T-helper 2 cell treated with Interferon-gamma antibody and Interleukin-4, amounts not matched to agents 5 μg/mL and 100 μg/mL, for 36 hours (primary cell): Measurements from ENCODE around the gene KCNJ11.

Experiments
- DNase-seq: peaks from one replicate; pipeline ENCODE4 v3.0.0; 2021; ENCODE audit warnings: low spot score
- H3K27ac Mint-ChIP-seq: one replicate; pipeline ENCODE4 v1.8.0; 2021; ENCODE audit warnings: mild to moderate bottlenecking, mixed read lengths
- H3K27me3 Mint-ChIP-seq: one replicate; pipeline ENCODE4 v1.8.0; 2021; ENCODE audit warnings: low read depth, mixed read lengths
- H3K36me3 Mint-ChIP-seq: one replicate; pipeline ENCODE4 v1.8.0; 2021; ENCODE audit warnings: low read depth, mixed read lengths
- H3K4me1 Mint-ChIP-seq: one replicate; pipeline ENCODE4 v1.8.0; 2021; ENCODE audit warnings: low read depth, mixed read lengths
- H3K4me3 Mint-ChIP-seq: one replicate; pipeline ENCODE4 v1.8.0; 2022; ENCODE audit warnings: mild to moderate bottlenecking, moderate library complexity, mixed read lengths
- H3K9me3 Mint-ChIP-seq: one replicate; pipeline ENCODE4 v1.8.0; 2021; ENCODE audit warnings: mixed read lengths

Gene KCNJ11

GRCh38 chr11:17391493-17392355 is 3.3 kb upstream of the KCNJ11 start:
- Mint-ChIP-seq H3K4me3 (no peak overlapping the region), H3K4me1 (peaks cover 1% of the 10 kb centered on the region), H3K36me3 (no peaks in the 10 kb centered on the region), H3K27ac (no peak overlapping the region), H3K27me3 (peaks cover 22% of the 10 kb centered on the region), H3K9me3 (no peaks in the 10 kb centered on the region)
- DNase-seq = no peak

DNA sequence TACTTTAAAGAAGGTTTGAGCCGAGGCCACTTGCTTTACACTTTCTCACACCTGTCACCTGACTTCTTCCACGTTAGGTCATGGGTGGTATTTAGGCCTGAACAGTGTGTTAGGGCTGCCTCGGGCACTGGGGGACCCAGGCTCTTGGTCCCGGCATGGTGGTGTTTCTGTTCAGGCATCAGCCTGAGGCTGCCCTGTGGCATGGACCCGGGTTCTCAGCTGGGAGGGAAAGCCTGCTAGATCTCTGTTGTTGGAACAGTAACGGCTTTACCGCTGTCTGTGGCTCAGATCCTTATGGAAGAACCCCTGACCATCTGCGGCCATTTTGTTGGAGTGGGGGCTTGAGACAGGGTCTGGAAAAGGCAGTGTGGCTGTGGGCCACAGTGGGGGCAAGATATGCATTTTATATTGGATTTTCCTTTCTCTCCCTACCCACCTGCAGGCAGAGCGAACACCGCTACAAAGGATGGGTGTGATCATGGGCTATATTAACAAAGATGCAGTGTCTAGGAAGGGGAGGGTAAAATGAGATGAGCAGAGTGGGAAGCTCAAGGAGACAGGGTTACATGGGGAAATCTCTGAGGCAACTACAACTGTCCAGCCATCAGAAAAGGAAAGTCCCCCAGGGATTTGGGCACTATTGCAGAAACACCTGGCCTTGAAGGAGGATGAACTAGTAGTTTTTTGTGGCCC is 1.6 kb upstream of the KCNJ11 start:
- Mint-ChIP-seq H3K4me3 (peak overlapping the region; percentile 70), H3K4me1 (peaks cover 1% of the 10 kb centered on the region), H3K9me3 (no peaks in the 10 kb centered on the region), H3K36me3 (no peaks in the 10 kb centered on the region), H3K27ac (no peak overlapping the region), H3K27me3 (peaks cover 22% of the 10 kb centered on the region)
- no peak for DNase-seq

GRCh38 chr11:17389211-17389956 is 925 bp upstream of the KCNJ11 start:
- DNase-seq = peak; percentile 72
- H3K4me3 Mint-ChIP-seq = peak overlapping the region; percentile 70
- H3K36me3 Mint-ChIP-seq = no peaks in the 10 kb centered on the region
- peak overlapping the region; percentile 31 for H3K27ac Mint-ChIP-seq
- peaks cover 22% of the 10 kb centered on the region for H3K27me3 Mint-ChIP-seq
- no peaks in the 10 kb centered on the region for H3K9me3 Mint-ChIP-seq
- peaks cover 1% of the 10 kb centered on the region for H3K4me1 Mint-ChIP-seq

DNA sequence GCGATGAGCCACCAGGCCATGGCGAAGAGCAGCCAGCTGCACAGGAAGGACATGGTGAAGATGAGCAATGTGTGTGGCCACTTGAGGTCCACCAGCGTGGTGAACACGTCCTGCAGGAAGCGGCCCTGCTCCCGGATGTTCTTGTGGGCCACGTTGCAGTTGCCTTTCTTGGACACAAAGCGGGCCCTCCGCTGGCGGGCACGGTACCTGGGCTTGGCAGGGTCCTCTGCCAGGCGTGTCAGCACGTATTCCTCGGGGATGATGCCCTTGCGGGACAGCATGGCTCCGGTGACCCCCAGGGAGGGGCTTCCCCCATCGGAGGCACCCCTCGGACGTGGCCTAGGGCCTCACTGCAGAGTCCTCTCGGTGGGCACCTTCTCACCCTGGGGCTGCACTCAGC is 648 bp downstream of the KCNJ11 start:
- Mint-ChIP-seq H3K9me3 (no peaks in the 10 kb centered on the region), H3K36me3 (no peaks in the 10 kb centered on the region), H3K4me3 (peak overlapping the region; percentile 67), H3K4me1 (peaks cover 1% of the 10 kb centered on the region), H3K27ac (no peak overlapping the region), H3K27me3 (peaks cover 22% of the 10 kb centered on the region)
- no peak for DNase-seq

DNA sequence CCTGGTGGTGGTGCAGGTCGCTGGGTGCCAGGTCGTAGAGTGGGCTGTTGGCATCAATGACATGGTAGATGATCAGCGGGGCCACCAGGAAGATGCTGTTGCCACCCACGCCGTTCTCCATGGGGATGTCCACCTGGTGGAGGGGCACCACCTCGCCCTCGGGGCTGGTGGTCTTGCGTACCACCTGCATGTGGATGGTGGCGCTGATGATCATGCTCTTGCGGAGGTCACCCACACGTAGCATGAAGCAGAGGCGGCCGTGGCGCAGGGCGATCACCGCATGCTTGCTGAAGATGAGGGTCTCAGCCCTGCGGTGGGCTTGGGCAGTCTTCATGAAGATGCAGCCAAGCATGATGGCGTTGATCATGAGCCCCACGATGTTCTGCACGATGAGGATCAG is 1.2 kb downstream of the KCNJ11 start:
- H3K9me3 Mint-ChIP-seq = no peaks in the 10 kb centered on the region
- H3K27me3 Mint-ChIP-seq = peaks cover 22% of the 10 kb centered on the region
- H3K4me3 Mint-ChIP-seq = peak overlapping the region; percentile 60
- DNase-seq = no peak
- H3K36me3 Mint-ChIP-seq = no peaks in the 10 kb centered on the region
- H3K27ac Mint-ChIP-seq = no peak overlapping the region
- peaks cover 1% of the 10 kb centered on the region for H3K4me1 Mint-ChIP-seq

DNA sequence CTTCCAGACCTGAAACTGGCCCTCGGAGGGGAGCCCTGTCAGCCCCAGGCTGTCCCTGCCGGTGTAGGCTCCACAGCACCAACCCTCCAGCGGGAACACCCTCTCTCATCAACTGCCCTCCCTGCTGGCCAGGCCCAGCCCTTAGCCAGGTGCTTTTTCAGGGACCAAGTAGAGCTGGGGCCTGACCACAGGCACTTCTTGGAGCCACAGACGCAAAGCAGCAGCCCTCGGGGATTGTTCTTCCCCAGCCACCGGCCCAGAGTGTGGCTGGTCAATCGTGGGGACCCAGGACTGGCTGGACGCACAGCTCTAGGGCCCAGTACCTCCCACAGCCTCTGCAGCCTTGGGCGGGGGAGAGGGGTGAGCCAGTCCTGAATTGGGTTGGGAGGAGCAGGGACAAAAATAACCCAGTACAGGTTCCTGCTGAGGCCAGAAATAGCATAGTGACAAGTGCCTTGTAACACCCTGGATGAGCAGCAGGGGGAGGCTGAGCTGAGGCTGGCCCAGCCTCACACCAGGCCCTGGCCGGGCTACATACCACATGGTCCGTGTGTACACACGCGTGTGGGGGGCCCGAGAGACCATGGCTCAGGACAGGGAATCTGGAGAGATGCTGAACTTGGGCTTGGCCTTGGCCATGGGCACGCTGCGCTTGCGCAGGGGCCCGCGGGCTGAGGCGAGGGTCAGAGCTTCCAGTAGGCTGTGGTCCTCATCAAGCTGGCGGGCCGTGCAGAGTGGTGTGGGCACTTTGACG is 2.0 kb downstream of the KCNJ11 start:
- peak; percentile 32 for DNase-seq
- peaks cover 1% of the 10 kb centered on the region for H3K4me1 Mint-ChIP-seq
- H3K36me3 Mint-ChIP-seq = no peaks in the 10 kb centered on the region
- no peak overlapping the region for H3K4me3 Mint-ChIP-seq
- H3K9me3 Mint-ChIP-seq = no peaks in the 10 kb centered on the region
- no peak overlapping the region for H3K27ac Mint-ChIP-seq
- H3K27me3 Mint-ChIP-seq = peaks cover 22% of the 10 kb centered on the region

GRCh38 chr11:17385926-17386325 is 2.5 kb downstream of the KCNJ11 start:
- H3K4me3 Mint-ChIP-seq = no peak overlapping the region
- no peak for DNase-seq
- no peaks in the 10 kb centered on the region for H3K9me3 Mint-ChIP-seq
- no peak overlapping the region for H3K27ac Mint-ChIP-seq
- no peaks in the 10 kb centered on the region for H3K36me3 Mint-ChIP-seq
- H3K4me1 Mint-ChIP-seq = peaks cover 1% of the 10 kb centered on the region
- H3K27me3 Mint-ChIP-seq = peaks cover 16% of the 10 kb centered on the region

DNA sequence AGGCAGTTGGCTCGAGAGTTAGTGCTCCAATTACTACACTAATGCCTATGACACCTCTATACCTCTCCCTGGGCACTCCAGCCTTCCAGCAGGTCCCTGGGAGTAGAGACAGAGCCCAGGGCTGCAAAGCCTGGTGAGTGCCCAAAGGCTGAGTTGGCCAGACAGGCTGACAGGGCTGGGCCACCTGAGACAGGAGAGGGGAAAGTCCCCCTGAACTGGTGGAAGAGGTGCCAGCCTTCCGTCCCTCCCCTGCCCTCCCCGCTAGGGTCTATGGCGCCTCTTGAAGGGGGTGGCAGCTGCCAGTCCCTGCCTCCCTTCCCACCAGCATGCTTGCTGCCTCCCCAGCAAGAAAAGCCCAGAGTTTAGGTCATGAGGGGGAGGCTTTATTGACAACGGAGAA is 3.0 kb downstream of the KCNJ11 start:
- peaks cover 1% of the 10 kb centered on the region for H3K4me1 Mint-ChIP-seq
- H3K27me3 Mint-ChIP-seq = peaks cover 15% of the 10 kb centered on the region
- no peaks in the 10 kb centered on the region for H3K9me3 Mint-ChIP-seq
- H3K4me3 Mint-ChIP-seq = no peak overlapping the region
- no peak for DNase-seq
- no peak overlapping the region for H3K27ac Mint-ChIP-seq
- H3K36me3 Mint-ChIP-seq = no peaks in the 10 kb centered on the region

GRCh38 chr11:17384002-17384511 is 4.4 kb downstream of the KCNJ11 start:
- Mint-ChIP-seq H3K9me3 (no peaks in the 10 kb centered on the region), H3K36me3 (no peaks in the 10 kb centered on the region), H3K4me3 (no peak overlapping the region), H3K4me1 (peaks cover 1% of the 10 kb centered on the region), H3K27me3 (peaks cover 9% of the 10 kb centered on the region), H3K27ac (no peak overlapping the region)
- DNase-seq = peak; percentile 63

GRCh38 chr11:17383461-17383860 is 5.0 kb downstream of the KCNJ11 start:
- Mint-ChIP-seq H3K4me1 (no peaks in the 10 kb centered on the region), H3K4me3 (no peak overlapping the region)

GRCh38 chr11:17382046-17382728 is 6.3 kb downstream of the KCNJ11 start:
- no peaks in the 10 kb centered on the region for H3K36me3 Mint-ChIP-seq
- DNase-seq = no peak
- H3K9me3 Mint-ChIP-seq = no peaks in the 10 kb centered on the region
- H3K4me1 Mint-ChIP-seq = no peaks in the 10 kb centered on the region
- H3K4me3 Mint-ChIP-seq = no peak overlapping the region
- no peak overlapping the region for H3K27ac Mint-ChIP-seq
- no peaks in the 10 kb centered on the region for H3K27me3 Mint-ChIP-seq

More at GRCh38 chr11:17383461-17383860, 5.0 kb downstream of the KCNJ11 start:
- Mint-ChIP-seq H3K9me3 (no peaks in the 10 kb centered on the region), H3K36me3 (no peaks in the 10 kb centered on the region), H3K27ac (no peak overlapping the region), H3K27me3 (peaks cover 6% of the 10 kb centered on the region)
- DNase-seq = no peak

GRCh38 chr11:17381156-17381555 is 7.3 kb downstream of the KCNJ11 start:
- no peaks in the 10 kb centered on the region for H3K27me3 Mint-ChIP-seq
- H3K9me3 Mint-ChIP-seq = no peaks in the 10 kb centered on the region
- H3K36me3 Mint-ChIP-seq = no peaks in the 10 kb centered on the region
- H3K27ac Mint-ChIP-seq = no peak overlapping the region
- H3K4me1 Mint-ChIP-seq = no peaks in the 10 kb centered on the region
- no peak overlapping the region for H3K4me3 Mint-ChIP-seq
- DNase-seq = no peak
